KMS-11 (cell line): ENCODE data around the gene HS6ST2.
A peak's percentile ranks its signal among the peaks of the same experiment; 100 is the strongest.

Experiments
- H2AFZ ChIP-seq: fragments of 200-600 bp; sonication (generic); 2 replicates; pipeline ENCODE4 v1.6.1; 2016; ENCODE audit warnings: antibody characterized with exemption, mixed run types, low read depth
- H3K27ac ChIP-seq: fragments of 200-600 bp; sonication (generic); 2 replicates; pipeline ENCODE4 v1.6.1; 2016; ENCODE audit warnings: mild to moderate bottlenecking, mixed run types
- H3K27me3 ChIP-seq: fragments of 200-600 bp; sonication (generic); 2 replicates; pipeline ENCODE4 v1.6.1; 2017; ENCODE audit warnings: mild to moderate bottlenecking, low read depth, mixed run types, moderate library complexity; ENCODE audit not compliant: insufficient read depth
- H3K36me3 ChIP-seq: fragments of 200-600 bp; sonication (generic); 2 replicates; pipeline ENCODE4 v1.6.1; 2017; ENCODE audit warnings: mild to moderate bottlenecking, mixed run types; ENCODE audit not compliant: insufficient read depth
- H3K4me1 ChIP-seq: fragments of 200-600 bp; sonication (generic); 2 replicates; pipeline ENCODE4 v1.6.1; 2016; ENCODE audit warnings: mild to moderate bottlenecking, low read depth, mixed run types; ENCODE audit not compliant: poor library complexity, severe bottlenecking
- H3K4me2 ChIP-seq: fragments of 200-600 bp; sonication (generic); 2 replicates; pipeline ENCODE4 v1.7.0; 2016; ENCODE audit warnings: mild to moderate bottlenecking, mixed run types
- H3K4me3 ChIP-seq: fragments of 200-600 bp; sonication (generic); IDR thresholded peaks from 2 replicates; pipeline ENCODE4 v1.6.1; 2017; ENCODE audit warnings: low read depth, low read length, mixed read lengths; ENCODE audit not compliant: insufficient read depth
- H3K79me2 ChIP-seq: fragments of 200-600 bp; sonication (generic); 2 replicates; pipeline ENCODE4 v1.6.1; 2016; ENCODE audit warnings: low read depth, mixed run types; ENCODE audit not compliant: insufficient read depth
- H3K9ac ChIP-seq: fragments of 200-600 bp; sonication (generic); 2 replicates; pipeline ENCODE4 v1.6.1; 2016; ENCODE audit warnings: mild to moderate bottlenecking, mixed run types
- H4K20me1 ChIP-seq: fragments of 200-600 bp; sonication (generic); 2 replicates; pipeline ENCODE4 v1.6.1; 2016; ENCODE audit warnings: mild to moderate bottlenecking, mixed run types; ENCODE audit not compliant: insufficient read depth
- TF ChIP-seq, protein P1 (sequence below): fragments of 200-600 bp; sonication (generic); conservative IDR thresholded peaks from 2 replicates; pipeline ENCODE4 v1.6.1; 2017; ENCODE audit warnings: low read depth, mild to moderate bottlenecking, antibody characterized with exemption, low read length, moderate library complexity, mixed read lengths

HS6ST2 gene

DNA sequence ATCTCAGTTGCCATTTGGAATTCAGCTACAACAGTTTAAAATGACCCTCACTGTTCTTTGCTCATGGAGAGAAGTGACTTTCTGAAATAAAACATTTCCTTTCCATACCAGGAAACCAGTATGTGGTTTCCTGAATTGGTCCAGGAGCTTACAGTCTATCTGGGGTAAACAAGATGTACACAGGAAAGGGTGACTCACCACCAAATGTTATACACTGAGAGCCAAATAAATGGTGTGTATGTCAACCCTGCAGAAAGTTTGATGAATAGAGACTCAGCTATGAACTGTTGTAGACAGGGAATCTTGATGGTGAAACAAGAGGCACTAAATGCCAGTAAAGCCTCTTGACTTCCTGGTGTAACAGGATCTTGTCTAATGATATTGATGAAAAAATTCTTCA, 100.4 kb downstream of the HS6ST2 start:
- H3K36me3 ChIP-seq = no peaks in the 10 kb centered on the region
- no peak overlapping the region for H3K27ac ChIP-seq
- H3K4me2 ChIP-seq = no peak overlapping the region
- H2AFZ ChIP-seq = no peak overlapping the region
- no peaks in the 10 kb centered on the region for H4K20me1 ChIP-seq
- H3K79me2 ChIP-seq = no peaks in the 10 kb centered on the region
- peaks cover 11% of the 10 kb centered on the region for H3K4me1 ChIP-seq
- TF ChIP-seq, protein P1, sequence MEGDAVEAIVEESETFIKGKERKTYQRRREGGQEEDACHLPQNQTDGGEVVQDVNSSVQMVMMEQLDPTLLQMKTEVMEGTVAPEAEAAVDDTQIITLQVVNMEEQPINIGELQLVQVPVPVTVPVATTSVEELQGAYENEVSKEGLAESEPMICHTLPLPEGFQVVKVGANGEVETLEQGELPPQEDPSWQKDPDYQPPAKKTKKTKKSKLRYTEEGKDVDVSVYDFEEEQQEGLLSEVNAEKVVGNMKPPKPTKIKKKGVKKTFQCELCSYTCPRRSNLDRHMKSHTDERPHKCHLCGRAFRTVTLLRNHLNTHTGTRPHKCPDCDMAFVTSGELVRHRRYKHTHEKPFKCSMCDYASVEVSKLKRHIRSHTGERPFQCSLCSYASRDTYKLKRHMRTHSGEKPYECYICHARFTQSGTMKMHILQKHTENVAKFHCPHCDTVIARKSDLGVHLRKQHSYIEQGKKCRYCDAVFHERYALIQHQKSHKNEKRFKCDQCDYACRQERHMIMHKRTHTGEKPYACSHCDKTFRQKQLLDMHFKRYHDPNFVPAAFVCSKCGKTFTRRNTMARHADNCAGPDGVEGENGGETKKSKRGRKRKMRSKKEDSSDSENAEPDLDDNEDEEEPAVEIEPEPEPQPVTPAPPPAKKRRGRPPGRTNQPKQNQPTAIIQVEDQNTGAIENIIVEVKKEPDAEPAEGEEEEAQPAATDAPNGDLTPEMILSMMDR = no peak
- H3K9ac ChIP-seq = no peak overlapping the region
- H3K27me3 ChIP-seq = no peaks in the 10 kb centered on the region
- no peak overlapping the region for H3K4me3 ChIP-seq

DNA sequence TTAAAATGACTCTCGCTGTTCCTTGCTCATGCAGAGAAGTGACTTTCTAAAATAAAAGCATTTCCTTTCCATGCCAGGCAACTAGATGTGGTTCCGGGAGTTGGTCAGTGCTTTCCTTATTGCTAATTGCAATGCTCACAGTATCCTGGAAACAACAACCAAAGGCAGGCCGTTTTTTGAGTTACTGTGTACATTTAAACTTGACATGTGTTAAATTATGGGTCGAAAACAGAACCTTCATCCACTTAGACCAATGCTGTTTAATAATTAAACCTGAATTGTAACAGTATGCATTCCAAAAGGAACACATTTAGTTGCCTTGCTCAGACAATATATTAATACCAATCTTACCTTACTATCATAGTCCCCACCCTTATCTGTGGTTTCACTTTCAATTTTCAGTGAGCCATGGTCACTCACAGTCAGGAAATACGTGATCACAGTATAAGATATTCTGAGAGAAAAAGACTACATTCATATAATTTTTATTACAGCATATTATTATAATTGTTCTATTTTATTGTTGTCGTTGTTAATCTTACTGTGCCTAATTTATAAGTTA, 102.6 kb downstream of the HS6ST2 start:
- peaks cover 11% of the 10 kb centered on the region for H3K4me1 ChIP-seq
- H3K27me3 ChIP-seq = no peaks in the 10 kb centered on the region
- no peaks in the 10 kb centered on the region for H4K20me1 ChIP-seq
- H2AFZ ChIP-seq = peak overlapping the region; percentile 34; the same call in 1 of the 2 replicates
- no peaks in the 10 kb centered on the region for H3K79me2 ChIP-seq
- H3K4me2 ChIP-seq = no peak overlapping the region
- TF ChIP-seq, protein P1 = no peak
- H3K36me3 ChIP-seq = no peaks in the 10 kb centered on the region
- H3K9ac ChIP-seq = no peak overlapping the region
- no peak overlapping the region for H3K4me3 ChIP-seq
- no peak overlapping the region for H3K27ac ChIP-seq

DNA sequence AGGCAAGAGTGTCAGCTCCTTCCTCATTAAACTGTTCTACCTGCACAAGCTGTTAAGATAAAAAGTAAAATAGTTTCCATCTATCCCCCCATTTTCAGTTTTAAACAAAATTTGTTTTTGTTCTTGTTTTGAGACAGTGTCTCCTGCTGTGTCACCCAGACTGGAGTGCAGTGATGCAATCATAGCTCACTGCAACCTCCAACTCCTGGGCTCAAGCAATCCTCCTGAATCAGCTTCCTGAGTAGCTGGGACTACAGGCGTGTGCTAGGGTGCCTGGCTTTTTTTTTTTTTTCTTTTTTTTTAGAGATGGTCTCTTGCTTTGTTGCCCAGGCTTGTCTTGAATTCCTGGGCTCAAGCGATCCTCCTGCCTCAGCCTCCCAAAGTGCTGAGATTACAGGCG, 105.4 kb downstream of the HS6ST2 start:
- Histone ChIP-seq H3K4me3 (no peak overlapping the region), H3K4me2 (no peak overlapping the region), H3K36me3 (no peaks in the 10 kb centered on the region), H3K79me2 (no peaks in the 10 kb centered on the region), H2AFZ (no peak overlapping the region), H3K9ac (no peak overlapping the region), H3K27me3 (no peaks in the 10 kb centered on the region), H3K4me1 (peaks cover 11% of the 10 kb centered on the region), H4K20me1 (no peaks in the 10 kb centered on the region), H3K27ac (no peak overlapping the region)
- TF ChIP-seq, protein P1 = no peak

DNA sequence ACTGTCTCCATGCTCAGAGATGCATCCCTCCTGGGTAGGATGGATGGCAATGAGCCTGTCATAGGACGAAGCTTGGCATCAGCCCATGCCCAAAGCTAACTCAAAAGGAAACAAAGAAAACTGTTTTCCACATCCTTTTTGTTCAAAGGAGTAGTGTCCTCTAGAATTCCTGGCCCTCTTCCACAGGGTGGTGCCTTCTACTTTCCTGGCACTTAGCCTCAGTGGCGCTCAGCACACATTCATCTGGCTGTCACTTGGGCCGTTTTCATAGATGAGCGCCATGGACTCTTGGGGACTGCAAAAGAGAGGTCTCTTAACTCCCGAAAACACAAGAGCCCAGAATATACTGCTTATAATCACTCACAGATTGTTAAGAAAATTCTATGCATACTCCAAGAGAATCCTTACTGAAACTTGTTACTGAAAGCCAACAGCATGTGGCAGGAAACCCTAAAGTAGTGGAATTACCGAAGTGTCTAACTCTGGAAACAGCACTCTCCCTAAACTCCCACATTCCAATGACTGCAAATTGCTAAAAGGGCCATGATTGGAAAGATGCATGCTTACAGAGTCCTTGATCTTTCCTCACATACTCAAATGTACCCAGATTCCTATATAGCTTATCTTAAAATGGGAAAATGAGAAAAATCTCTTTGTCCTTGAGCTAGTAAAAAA, 110.0 kb downstream of the HS6ST2 start:
- Histone ChIP-seq H2AFZ (no peak overlapping the region), H3K4me1 (no peaks in the 10 kb centered on the region), H3K79me2 (no peaks in the 10 kb centered on the region), H3K36me3 (no peaks in the 10 kb centered on the region), H3K4me3 (no peak overlapping the region), H4K20me1 (no peaks in the 10 kb centered on the region), H3K27ac (no peak overlapping the region), H3K4me2 (no peak overlapping the region), H3K9ac (no peak overlapping the region), H3K27me3 (no peaks in the 10 kb centered on the region)
- TF ChIP-seq, protein P1 = no peak
